Esophagus muscularis mucosa (tissue), 4 donors: ENCODE data around the gene HOXB6. TPM values are rescaled to one million over a fixed set of nuclear protein-coding genes. Genes with fewer than 3 reads are reported as not detected.

Experiments used
- DNase-seq: peaks from one replicate; pipeline ENCODE4 v3.0.0-alpha.2; 2017; ENCODE audit errors: extremely low spot score
- H3K27ac ChIP-seq, 4 donors: fragments of 200-600 bp; sonication (generic); replicated peaks in 1 of 4; 1 replicate in 3 of 4; 2 replicates in 1 of 4; pipeline ENCODE4 v1.5.1; 2016 to 2019; ENCODE audit warnings: mild to moderate bottlenecking in 1 of 4
- H3K27me3 ChIP-seq, 4 donors: fragments of 200-600 bp; sonication (generic); one replicate each; pipeline versions ENCODE4 v1.5.1 to v1.6.0; 2016 to 2019
- H3K36me3 ChIP-seq, 4 donors: fragments of 200-600 bp; sonication (generic); one replicate each; pipeline ENCODE4 v1.5.1; 2016 to 2019
- H3K4me1 ChIP-seq, 4 donors: fragments of 200-600 bp; sonication (generic); one replicate each; pipeline ENCODE4 v1.5.1; 2016 to 2019
- H3K4me3 ChIP-seq, 4 donors: fragments of 200-600 bp; sonication (generic); 1 replicate in 2 of 4; 2 replicates in 2 of 4; pipeline ENCODE4 v1.5.1; 2016 to 2019; ENCODE audit warnings: mild to moderate bottlenecking in 4 of 4, moderate library complexity in 1 of 4
- H3K9me3 ChIP-seq, 4 donors: fragments of 200-600 bp; sonication (generic); 1 replicate in 3 of 4; 2 replicates in 1 of 4; pipeline ENCODE4 v1.5.1; 2016 to 2019
- CTCF ChIP-seq, 3 experiments: fragments of 200-600 bp in 2 of 3; fragments of 450-650 bp in 1 of 3; sonication (generic) in 2 of 3; IDR thresholded peaks; one replicate each; pipeline ENCODE4 v1.5.1; 2017 to 2019; ENCODE audit warnings: antibody characterized with exemption in 3 of 3, mild to moderate bottlenecking in 2 of 3, moderate library complexity in 1 of 3
- EP300 ChIP-seq: sonication (generic); formaldehyde crosslinking; IDR thresholded peaks from one replicate; pipeline ENCODE4 v1.6.1; 2017; ENCODE audit warnings: antibody characterized with exemption
- POLR2A ChIP-seq: fragments of 450-650 bp; IDR thresholded peaks from one replicate; pipeline ENCODE4 v1.6.1; 2017; ENCODE audit warnings: antibody characterized with exemption, moderate library complexity, mild to moderate bottlenecking, low read depth
- POLR2AphosphoS5 ChIP-seq, 2 donors: sonication (generic); formaldehyde crosslinking; IDR thresholded peaks; one replicate each; pipeline ENCODE4 v1.6.1; 2017; ENCODE audit warnings: antibody characterized with exemption in 2 of 2
- WGBS: methylation state at CpG from one replicate; pipeline ENCODE4 v1.1.5; 2018; 5-methylcytosine and 5-hydroxymethylcytosine counted together
- intact Hi-C: fragments of 100-400 bp; cut with DNase I; formaldehyde crosslinking; loops from one replicate; pipeline ENCODE4 v1.15.1; 2023
- total RNA-seq, 4 donors: library from RNA; depleted of rRNA; stranded (reverse); fragments of >200 nt; gene quantifications; one replicate each; pipeline versions ENCODE4 v1.1.0 to v1.2.1, GENCODE V29; 2016

Gene HOXB6
- total RNA-seq, 4 donors from 2014 or later, result 2.2 to 5.4 (median 2.9) TPM

DNA sequence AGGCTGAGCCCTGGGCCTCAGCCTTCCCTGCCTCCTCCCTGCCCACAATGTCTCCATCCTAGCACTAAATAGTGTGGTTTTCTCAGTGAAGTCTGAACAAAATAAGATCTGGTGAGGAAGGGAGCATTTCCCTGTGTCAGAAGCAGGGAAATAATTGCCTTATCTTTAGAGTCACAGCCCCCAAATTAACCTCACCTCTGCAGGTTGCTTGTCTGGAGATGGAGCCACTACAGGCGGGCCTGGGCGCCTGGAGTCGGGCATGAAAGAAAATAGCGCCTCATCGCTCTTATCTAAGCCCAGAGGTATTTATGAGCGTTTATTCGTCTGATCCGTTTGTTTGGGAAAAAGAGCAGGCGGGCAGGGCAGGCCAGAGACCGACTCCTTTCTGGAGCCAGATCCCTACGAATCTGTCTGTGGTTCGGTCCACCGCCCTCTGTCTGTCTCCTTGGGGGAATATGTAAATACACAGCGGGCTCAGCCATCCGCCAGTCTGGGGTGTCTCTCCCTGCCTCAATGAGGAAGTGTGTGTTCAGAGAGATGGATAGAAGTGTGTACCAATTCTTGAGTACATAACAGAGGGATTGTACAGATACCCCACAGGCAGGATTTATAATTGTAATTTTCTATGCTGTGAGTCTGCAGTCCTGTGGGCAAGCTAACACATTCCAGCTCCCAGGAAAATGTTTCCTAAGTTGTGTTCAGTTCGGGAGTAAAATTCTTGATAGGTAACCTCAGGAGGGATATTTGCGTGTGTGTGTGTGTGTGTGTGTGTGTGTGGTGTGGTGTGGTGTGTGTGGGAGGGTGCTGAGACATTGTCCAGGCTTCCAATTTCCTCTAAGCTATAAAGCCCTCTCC is 4.3 kb downstream of the HOXB6 start:
- 68% methylated on average over 17 of the region's 17 CpGs for WGBS
- Histone ChIP-seq H3K4me3 (no peak overlapping the region), H3K27ac (no peak overlapping the region), H3K27me3 (peaks cover 12 to 100% (median 85%) of the 10 kb centered on the region in 4 donors), H3K36me3 (no peaks in the 10 kb centered on the region), H3K9me3 (no peaks in the 10 kb centered on the region), H3K4me1 (peaks cover 26 to 48% (median 38%) of the 10 kb centered on the region in 4 donors)
- intact Hi-C loops, result no loop called here
- no peak for TF ChIP-seq POLR2A
- TF ChIP-seq EP300, result no peak
- no peak for DNase-seq

DNA sequence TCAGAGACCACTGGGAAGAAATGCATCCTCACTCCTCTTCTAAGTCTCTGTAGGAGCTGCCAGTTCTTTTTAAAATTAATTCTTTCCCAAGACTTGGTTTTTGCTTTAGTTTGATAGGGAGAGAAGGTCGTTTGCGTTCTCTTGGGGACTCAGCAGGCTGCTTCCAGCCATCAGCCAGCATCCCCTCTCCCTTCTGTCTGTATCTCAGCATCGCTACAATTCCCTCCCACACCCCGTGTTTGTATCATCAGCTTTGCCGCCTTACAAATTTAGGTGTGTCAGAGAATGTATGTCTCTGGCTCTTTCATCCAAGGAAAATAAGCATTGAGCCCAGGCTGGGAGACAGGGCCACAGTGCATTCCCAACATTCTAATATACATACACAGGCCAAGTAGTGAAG is 5.4 kb downstream of the HOXB6 start:
- no peak overlapping the region for H3K27ac ChIP-seq
- TF ChIP-seq CTCF (IDR thresholded peaks at IDR 0.05), result no peak
- TF ChIP-seq POLR2A, result no peak
- no peak for TF ChIP-seq POLR2AphosphoS5 (IDR thresholded peaks at IDR 0.05)
- no peak for TF ChIP-seq EP300
- WGBS, result 63% methylated on average over 5 of the region's 5 CpGs
- peaks cover 26 to 54% (median 41%) of the 10 kb centered on the region in 4 donors for H3K4me1 ChIP-seq
- H3K27me3 ChIP-seq, result peaks cover 14 to 100% (median 79%) of the 10 kb centered on the region in 4 donors
- H3K36me3 ChIP-seq, result no peaks in the 10 kb centered on the region
- no peak overlapping the region for H3K4me3 ChIP-seq
- H3K9me3 ChIP-seq, result no peaks in the 10 kb centered on the region
- DNase-seq, result no peak
- intact Hi-C loops, result no loop called here

DNA sequence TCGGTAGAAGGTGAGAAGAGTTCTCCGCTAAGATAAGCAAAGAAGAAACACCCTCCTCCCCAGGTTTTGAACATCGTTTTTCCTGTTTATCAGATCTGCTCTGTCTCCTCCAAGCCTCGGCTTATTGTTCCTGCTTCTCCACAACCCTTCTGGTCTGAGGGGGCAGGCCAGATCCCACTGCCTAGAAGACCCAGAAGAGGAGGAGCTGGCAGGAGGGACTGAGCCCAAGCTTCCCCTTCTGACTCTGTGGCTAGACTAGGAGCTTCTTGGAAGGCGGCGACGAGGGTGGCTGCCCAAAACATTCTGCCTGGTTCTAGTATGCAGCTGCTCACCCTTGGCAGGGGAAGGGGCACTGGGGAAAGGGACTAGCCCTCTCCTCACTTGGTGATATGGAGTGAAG is 6.0 kb downstream of the HOXB6 start:
- H3K9me3 ChIP-seq, result no peaks in the 10 kb centered on the region
- peaks cover 14 to 100% (median 74%) of the 10 kb centered on the region in 4 donors for H3K27me3 ChIP-seq
- intact Hi-C loops, result no loop called here
- H3K27ac ChIP-seq, result no peak overlapping the region
- no peak for DNase-seq
- H3K4me1 ChIP-seq, result peaks cover 29 to 55% (median 48%) of the 10 kb centered on the region in 4 donors
- no peaks in the 10 kb centered on the region for H3K36me3 ChIP-seq
- no peak overlapping the region for H3K4me3 ChIP-seq
- 51% methylated on average over 7 of the region's 7 CpGs for WGBS
- TF ChIP-seq EP300 (no peak), CTCF (IDR thresholded peaks at IDR 0.05) (no peak)

GRCh38 chr17:48597778-48598631 is 6.8 kb downstream of the HOXB6 start:
- Histone ChIP-seq H3K27ac (peak overlapping the region in 3 of 4 donors; percentile 51 to 66 (median 63)), H3K4me1 (peaks cover 34 to 60% (median 54%) of the 10 kb centered on the region in 4 donors), H3K36me3 (no peaks in the 10 kb centered on the region), H3K9me3 (no peaks in the 10 kb centered on the region), H3K27me3 (peaks cover 14 to 97% (median 66%) of the 10 kb centered on the region in 4 donors), H3K4me3 (peak overlapping the region; percentile 56 to 60 (median 57))
- 4% methylated on average over 28 of the region's 68 CpGs for WGBS
- TF ChIP-seq EP300 (no peak), POLR2AphosphoS5 (IDR thresholded peaks at IDR 0.05) (peak; percentile 31 to 38), CTCF (IDR thresholded peaks at IDR 0.05) (no peak)
- intact Hi-C loops, result no loop called here
- DNase-seq, result no peak

DNA sequence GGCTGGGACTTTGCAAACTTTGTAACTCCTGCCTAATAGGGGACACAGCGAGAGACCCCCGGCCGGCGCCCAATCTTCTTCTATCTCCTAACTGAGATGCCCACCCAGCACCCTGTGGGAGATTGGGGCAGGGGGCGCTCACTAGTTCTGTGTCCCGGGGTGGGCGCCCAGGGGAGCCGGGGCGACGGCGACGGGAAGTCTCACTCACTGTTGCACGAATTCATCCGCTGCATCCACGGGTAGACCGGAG is 7.3 kb downstream of the HOXB6 start:
- H3K27ac ChIP-seq, result peak overlapping the region in 3 of 4 donors; percentile 51 to 66 (median 63)
- TF ChIP-seq CTCF (IDR thresholded peaks at IDR 0.05) (no peak), POLR2A (no peak), EP300 (no peak), POLR2AphosphoS5 (IDR thresholded peaks at IDR 0.05) (no peak)
- H3K4me1 ChIP-seq, result peaks cover 36 to 60% (median 54%) of the 10 kb centered on the region in 4 donors
- 3% methylated on average over 8 of the region's 16 CpGs for WGBS
- H3K36me3 ChIP-seq, result no peaks in the 10 kb centered on the region
- no peak for DNase-seq
- peak overlapping the region; percentile 56 to 60 (median 57) for H3K4me3 ChIP-seq
- peaks cover 14 to 97% (median 62%) of the 10 kb centered on the region in 4 donors for H3K27me3 ChIP-seq
- intact Hi-C loops, result no loop called here
- H3K9me3 ChIP-seq, result no peaks in the 10 kb centered on the region
